VCaP (cell line): ENCODE results near the gene SEPSECS.

Experiments used
- H3K27ac ChIP-seq: fragments of 450-650 bp; 2 replicates; pipeline ENCODE4 v1.5.1; 2017
- CTCF ChIP-seq: fragments of 450-650 bp; conservative IDR thresholded peaks from 2 replicates; pipeline ENCODE4 v1.5.1; 2017; ENCODE audit warnings: mild to moderate bottlenecking, moderate library complexity

The SEPSECS gene

GRCh38 chr4:25100021-25100555 lies 60.2 kb downstream of the SEPSECS start:
- no peak for TF ChIP-seq CTCF
- peak overlapping the region; percentile 46 for H3K27ac ChIP-seq

- peak overlapping the region; percentile 46 for H3K27ac ChIP-seq
- no peak for TF ChIP-seq CTCF
Measured at GRCh38 chr4:25098964-25099891, 61.0 kb downstream of the SEPSECS start.

- TF ChIP-seq CTCF: no peak
- no peak overlapping the region for H3K27ac ChIP-seq
Measured at GRCh38 chr4:25096981-25097443, 63.2 kb downstream of the SEPSECS start.

GRCh38 chr4:25096251-25096980 lies 63.8 kb downstream of the SEPSECS start:
- no peak for TF ChIP-seq CTCF
- H3K27ac ChIP-seq: no peak overlapping the region

- no peak for TF ChIP-seq CTCF
- no peak overlapping the region for H3K27ac ChIP-seq
Measured at GRCh38 chr4:25095837-25096236, 64.4 kb downstream of the SEPSECS start.

- no peak for TF ChIP-seq CTCF
- no peak overlapping the region for H3K27ac ChIP-seq
Measured at GRCh38 chr4:25092139-25092538, 68.1 kb downstream of the SEPSECS start.

- no peak overlapping the region for H3K27ac ChIP-seq
- TF ChIP-seq CTCF: no peak
Measured at GRCh38 chr4:25090516-25090915, 69.7 kb downstream of the SEPSECS start.
